ENCODE measurements around the gene URAD.

Gene URAD

DNA sequence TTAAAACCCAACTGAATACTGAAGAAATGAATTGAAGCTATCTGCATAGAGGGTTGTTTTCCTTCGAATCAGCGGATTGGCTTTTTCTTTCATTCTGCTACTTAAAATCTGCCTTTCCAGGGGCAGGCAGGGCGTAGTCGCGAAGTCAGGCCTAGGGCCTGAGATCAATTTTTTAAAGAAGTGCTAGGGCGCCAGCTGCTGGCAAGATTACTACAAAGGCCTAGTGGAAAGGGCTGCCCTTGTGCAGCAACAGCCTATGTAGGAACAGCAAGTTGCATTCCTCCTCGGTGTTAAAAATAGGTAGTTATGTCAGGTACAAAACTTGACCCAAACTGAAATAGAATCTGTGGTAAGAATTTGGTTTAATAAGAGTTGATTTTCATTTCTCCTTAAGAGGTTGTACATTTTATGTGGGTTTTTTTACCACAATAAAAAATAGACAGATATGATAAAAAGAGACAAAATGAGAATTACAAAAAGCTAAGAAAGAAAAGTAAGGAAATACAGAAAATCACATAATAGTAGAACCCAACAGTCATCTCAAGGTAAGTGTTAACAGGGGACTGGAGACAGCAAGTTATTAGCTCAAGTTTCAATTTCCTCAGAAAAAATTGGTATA lies 9.5 kb upstream of the URAD start:
- peak; percentile 65 for FAIRE-seq

DNA sequence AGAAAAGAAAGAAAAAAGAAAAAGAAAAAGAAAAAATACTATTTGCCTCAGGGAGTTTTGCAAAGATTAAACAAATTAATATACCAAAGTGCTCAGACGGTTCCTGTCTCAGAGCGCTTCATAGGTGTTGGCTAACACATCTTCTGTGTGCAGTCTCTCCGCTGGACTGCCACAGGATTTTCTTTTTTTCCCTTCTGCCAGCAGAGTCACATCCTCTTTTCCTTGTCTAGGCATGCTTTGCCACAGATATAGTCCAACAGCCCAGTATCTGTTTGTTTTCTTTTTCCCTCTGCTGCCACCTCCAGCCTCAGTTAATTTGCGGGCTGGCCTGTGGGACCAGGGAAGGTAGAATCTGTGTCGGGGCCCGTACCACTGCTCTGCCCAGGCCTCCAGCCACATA lies 3.4 kb upstream of the URAD start:
- no peak for FAIRE-seq

DNA sequence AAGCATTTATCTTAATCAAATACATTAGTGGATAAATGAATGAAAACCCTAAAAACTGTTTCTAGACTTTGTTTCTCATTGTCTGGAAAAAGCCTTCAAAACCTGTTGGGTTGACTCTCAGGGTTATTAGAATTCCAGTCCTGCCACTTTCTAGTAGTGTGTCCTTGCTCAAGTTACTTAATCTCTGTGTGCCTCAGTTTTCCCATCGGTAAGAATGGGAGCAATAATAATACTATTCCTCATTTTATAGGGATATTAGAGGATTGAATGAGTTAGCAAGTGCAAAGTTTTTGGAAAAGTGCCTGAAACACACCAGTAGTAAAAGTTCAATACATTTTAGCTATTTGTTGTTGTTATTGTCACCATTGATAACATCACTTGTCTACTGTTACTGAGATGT lies 2.9 kb downstream of the URAD start:
- FAIRE-seq, result no peak

DNA sequence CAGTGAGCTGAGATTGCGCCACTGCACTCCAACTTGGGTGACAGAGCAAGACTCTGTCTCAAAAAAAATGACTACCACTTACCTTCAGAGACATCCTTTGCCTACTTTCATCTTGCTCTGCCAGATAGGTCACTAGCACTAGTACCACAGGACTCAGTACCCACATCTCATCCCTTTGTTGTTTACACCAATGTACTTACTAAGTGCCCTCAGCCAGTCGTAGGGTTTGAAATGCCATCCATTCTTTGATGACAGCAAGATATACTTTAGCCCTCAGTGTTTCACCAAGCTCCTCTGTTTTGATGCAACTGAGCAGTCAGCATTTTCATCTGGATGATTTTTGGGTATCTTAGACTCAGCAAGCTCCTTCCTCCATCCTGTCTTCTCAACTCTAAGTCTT lies 6.1 kb downstream of the URAD start:
- no peak for FAIRE-seq

DNA sequence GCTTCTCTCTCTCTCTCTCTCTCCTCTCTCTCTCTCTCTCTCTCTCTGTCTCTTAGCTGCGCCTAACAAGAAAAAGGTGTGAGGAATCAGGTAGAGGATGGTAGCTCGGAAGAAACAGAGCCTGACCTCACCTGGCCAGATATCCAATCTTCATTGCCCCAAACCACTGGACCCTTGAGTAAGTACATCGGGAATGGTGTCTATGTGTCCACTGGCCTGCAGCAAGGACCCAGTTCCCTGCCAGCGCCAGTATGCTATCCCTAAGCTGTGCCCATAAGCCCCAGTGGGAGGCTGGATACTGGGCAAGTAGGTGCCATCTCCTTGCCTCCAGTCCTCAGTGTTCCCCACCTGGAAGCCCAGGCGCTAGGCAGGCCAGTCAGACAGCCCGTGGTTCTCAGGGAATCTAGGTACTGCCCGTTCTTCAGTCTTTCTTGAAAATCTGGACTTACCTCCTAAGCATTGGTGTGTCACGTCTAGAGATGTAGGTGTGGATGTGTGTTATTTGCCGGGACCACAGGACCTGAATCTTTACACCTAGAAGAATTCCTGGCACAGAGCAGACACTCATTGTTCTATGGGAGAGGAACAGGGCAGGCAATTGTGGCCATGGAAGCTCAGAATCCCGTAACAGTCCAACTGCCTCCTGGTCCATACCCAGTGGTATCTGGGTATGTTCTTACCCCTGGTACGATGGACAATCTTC lies 7.3 kb downstream of the URAD start:
- no peak for FAIRE-seq

DNA sequence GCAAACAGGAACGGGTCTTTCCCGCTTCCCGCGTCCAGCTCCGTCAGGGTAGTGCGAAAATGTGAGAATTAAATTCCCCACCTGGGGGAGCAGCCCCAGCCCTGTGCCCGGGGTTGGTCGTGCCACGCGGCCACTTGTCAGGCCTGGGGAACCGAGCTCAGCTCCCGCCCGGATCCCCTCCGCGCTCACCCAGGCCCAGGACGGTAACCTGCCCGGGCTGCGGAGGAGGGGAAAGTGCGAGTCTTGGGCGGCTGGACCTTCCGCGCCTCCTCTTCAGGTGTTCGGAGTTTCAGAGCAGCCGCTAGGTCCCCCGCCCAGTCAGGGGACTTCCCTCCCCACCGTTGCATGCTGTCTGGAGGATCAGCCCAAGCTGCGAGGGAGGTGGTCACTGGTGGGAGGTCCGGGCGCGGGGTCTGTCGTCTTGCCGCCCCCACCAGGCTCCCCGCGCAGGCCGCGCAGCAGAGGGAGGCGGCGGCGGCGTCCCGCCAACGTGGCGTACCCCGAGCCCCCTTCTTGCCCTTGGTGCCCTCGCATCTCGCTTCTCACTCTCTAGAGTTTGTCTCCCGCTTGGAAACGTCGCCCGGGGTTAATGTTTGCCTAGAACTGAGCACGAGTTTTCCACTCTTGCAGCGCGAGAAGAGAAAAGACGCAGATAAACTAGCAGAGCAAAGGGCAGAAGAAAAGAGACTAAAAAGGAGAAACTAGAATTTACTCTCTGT lies 8.1 kb downstream of the URAD start:
- FAIRE-seq, result no peak

DNA sequence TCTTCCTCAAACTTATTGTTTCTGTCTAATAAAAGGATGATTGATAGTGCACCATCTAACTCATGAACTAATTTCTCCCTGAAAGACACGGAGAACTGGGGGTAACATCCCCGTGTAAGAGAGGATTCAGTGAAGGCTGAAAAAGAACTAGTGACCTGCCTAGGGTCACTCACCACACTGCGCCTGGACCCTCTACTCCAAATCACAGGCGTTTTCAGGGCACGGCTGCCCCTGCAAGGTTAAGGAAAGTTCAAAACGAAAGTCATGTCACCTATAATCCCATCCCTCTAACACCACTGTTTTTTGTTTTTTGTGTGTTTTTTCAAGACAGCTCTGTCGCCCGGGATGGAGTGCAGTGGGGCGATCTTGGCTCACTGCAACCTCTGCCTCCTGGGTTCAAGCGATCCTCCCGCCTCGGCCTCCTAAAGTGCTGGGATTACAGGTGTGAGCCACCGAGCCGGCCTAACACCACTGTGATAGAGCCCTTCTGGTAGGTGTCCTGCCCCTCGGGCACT lies 8.7 kb downstream of the URAD start:
- FAIRE-seq, result no peak

DNA sequence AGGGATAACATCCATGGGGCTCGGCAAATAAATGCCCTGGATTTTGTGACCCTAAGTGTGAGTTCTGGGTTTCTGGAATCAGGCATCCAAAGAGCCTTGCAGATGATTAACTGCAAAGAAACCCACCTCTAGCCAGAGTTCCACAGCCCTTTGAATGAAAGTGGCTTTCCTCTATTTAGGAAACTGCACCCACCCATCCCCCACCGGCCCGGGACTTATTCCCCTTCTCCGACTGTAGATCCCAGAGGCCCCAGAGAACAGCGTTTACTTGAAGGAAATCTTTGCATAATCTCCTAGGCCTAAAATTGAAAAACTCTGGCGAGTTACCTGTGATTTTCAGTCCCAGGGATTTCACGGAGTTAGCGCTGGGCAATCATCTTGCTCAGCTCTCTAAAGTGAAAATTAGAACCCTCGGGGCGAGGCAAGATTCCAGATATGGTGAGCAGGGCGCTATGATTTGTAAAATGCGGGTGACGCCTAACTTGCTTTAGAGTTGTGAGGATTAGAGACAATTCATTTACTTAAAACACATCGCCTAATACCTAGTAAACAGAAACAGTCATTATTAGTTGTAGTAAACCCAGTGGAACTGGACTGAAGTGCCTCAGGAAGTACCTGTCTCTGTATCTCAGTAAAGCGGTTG lies 9.4 kb downstream of the URAD start:
- FAIRE-seq, result no peak

DNA sequence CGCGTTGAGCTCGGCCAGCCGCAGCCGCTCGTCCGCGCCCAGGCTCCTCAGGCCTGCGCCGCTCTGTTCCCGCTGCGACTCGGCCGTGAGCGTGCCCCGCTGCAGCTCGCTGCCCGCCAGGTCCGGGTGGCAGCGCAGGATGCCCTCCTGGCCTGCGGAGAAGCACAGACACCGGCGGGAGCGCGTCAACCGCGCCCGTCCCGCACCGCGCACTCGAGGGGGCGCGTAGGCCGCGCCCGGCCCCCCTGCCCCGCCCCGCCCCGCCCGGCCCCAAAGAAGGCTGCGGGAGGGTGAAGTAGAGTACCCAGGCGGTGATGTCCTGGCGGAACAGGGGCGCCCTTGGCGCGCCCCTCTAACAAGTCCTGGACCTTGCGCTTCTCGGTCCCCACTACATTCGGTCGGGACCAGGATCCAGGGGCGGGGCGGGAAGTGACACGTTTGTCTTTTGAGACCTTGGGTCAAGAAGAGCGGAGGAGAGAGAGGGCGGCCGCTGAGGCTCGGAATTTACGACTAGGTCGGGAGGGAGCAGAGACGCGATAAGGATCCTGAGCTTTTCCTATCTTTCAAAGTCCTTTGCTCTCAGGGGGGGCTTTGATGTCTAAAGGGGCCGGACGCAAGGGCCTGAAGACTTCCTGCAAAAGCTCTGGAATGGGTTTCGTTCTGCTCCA lies 10.1 kb downstream of the URAD start:
- no peak for FAIRE-seq

DNA sequence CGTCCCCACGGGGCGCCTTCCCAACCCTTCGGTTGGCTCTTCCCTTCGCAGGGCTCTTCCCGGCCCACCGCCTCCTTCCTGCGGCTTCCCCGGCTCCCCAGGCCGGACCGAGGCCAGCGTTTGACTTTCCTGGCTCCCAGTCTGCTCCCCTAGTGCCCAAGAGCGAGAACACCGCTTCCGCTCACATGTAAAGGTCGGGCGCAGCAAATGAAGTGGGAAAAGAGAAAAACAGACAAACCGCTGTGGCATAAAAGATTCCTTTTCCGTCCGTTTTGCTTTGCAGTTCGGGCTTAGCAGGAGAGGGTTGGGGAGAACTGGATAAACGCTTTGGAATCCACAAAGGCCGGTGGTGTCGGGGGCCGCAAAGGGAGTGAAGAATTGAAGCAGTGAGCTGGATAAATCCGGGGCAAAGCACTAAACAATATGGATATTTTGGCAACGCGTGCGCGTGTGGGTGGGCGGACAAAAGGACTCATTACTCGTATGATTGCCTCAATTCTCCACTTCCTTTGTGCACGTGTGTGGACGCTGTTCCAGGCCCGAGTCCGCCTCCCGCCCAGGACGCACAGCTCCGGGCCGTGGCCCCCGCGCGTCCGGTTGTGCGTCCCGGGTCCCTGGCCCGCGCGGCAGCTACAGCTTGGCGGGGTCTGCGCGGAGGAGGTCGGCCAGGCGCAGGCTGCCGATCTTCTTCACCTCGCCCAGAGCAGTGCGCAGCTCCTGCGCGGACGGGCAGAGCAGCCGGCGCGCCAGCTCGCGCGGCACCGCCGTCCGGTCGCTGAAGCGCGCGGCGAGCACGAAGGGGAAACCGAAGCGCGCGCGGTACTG lies 10.8 kb downstream of the URAD start:
- FAIRE-seq, result no peak

DNA sequence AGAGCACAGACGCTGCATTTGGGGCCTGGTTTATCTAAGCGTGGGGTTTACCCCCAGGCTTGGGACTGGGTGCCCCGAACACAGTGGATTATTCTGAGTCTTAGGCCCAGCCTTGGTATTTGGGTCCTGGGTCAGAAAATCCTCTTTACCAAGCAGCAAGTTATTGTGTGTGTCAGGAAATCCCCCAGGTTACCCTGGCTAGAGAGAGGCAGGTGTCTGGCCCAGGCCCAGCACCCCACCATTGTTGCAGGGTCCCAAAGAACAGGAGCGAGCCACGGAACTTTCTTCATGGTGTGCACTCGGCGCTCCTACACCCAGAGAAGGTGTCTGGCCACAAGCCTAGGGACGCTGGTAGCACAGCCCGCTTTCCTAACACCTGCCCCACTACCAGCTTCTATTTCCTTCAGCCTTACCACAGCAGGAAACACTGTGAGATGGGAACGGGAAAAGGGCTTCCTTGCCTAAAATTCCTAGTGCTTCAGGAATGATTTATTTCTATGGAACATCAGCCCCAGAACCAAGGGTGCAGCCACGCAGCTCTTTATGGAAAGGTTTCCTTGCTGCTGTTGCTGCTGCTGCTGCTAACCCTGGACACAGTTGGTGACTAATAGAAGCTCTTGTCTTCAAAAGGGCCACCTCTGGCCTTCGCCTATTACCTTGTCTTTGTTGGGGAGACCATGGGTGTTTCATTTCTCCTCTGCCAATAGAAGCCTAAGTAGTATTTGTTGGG lies 12.0 kb downstream of the URAD start:
- no peak for FAIRE-seq

DNA sequence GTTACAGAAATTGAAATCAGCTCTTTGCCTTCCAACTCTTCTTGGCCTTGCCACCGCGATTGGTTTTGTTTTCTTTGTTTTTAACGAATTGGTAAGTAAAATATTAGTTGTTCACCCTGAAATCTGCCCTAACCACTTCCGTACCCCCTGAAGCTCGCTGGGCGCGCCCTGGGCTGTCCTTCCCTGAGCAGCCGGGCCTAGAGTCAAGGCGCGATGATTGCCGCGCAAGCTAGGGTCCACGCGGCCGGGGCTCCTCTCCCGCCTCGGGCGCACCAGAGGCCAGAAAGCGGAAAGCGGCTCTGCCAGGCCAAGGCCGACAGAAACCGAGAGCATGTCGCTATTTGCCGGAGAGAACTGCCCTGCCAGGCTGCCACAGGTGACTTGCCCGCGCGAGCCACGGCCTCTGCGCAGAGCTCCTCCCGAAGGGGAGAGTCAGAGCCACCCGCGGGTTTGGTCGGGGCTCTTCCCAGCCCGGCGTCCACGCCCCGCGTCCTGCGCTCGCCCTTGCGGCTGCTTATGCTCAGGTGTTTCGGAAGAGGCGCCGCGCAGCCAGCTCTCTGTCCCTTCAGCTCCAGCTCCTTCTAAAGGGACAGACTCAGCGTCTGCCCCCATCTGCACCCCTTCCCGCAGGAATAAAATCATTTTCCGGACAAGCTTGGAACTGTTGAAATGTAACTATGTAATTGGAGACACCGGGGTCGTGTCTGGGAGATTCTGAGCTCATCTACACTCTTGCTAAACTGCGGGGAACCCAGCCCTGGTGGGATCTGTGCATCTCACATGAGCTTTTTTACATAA lies 12.7 kb downstream of the URAD start:
- FAIRE-seq, result no peak

DNA sequence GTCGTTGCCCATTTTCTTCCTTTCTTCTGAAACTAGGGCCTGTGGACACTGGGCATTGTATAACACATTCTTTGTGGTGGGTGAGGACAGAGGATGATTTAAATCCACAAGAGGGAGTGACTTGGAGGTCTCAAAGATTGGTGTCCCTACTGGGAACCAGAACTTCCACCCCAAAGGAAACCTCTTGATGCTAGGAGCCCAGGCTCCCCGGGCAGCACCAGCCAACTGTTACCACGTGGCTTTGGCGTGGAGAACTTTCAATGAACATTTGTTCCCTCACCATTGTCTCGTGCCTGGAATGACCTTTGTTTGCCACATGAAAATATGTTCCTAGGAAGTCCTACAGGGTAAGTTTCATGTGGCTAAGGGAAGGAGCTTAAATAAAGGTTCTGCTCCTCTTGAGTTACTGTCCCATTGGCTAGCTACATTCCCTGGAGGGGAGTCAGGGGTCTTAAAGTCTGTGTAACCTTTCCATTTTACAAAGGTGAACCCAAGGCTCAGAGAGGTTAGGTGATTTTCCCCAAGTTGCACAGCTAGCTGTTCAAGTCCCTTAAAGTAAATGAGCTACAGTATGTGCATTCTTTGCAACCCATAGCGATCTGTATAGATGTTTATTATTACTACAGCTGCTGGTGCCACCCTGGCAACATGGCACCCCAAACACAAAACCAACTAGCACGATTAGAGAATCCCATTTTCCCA lies 14.4 kb downstream of the URAD start:
- no peak for FAIRE-seq

DNA sequence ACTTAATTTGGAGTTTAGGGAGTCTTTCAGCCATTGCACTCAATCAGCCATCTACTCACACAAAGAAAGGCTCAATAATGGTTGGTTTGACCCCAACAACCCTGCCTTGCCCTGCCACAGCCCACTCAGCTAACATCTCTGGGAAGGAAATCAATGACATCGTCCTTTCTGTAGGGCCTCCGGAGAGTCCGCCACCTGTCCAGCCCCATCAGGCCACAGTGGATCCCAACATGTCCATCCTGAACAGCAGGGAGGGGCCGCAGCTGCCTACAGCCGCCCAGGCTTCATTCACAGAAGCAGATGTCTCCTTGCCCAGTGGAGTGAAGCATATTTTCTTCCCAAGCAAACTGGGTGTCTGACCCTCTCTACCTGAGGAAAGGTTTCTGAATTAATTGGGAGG lies 15.2 kb downstream of the URAD start:
- no peak for FAIRE-seq

DNA sequence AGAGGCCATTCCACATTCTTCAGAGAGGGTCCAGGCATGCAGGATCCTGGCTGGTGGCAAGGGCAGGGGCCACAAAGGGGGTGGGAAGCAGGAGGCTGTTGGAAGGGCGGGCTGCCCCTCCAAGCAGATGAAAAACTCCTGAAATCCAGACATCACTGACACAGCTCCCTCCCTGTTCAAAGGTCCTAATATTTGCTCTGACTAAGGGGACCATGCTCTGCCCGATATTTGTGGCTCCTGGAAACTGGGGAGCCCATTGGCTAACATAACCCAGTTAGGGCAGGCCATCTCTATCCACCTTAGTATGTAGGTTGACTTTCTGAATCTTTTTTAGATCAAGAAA lies 16.0 kb downstream of the URAD start:
- no peak for FAIRE-seq

DNA sequence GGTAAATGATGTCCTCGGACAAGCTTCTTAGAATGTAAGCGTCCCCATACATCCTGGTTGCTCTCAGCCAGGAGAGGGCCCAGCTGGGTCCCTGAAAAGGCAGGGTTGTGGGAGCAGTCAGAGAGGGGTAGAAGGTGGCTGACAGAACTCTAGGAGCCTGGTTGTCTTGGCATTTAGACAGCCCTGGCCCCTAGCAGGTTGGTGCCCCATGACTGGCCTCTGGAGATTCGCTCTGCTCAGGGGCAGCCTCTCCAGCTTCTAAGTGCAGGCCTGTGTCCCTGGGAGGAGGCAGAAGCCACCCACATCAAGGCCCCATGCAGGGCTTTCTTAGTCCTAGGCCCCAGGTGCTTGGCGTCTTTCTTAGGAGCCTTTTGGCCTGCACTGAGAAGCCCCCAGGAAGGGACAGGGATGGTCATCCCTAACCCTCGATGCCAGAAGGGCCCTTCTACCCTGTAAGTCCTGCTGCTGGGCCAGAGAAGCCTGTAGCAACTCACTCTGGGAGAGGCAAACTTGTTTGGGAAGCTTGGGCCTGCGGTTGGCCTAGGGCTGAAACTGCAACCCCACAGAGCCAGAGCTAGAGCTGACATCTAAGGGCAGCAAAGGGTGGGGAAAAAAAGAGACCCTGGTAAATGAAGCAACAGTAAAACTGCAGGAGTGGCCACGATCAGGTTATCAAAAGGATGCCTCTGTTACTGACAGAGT lies 16.6 kb downstream of the URAD start:
- FAIRE-seq, result no peak

DNA sequence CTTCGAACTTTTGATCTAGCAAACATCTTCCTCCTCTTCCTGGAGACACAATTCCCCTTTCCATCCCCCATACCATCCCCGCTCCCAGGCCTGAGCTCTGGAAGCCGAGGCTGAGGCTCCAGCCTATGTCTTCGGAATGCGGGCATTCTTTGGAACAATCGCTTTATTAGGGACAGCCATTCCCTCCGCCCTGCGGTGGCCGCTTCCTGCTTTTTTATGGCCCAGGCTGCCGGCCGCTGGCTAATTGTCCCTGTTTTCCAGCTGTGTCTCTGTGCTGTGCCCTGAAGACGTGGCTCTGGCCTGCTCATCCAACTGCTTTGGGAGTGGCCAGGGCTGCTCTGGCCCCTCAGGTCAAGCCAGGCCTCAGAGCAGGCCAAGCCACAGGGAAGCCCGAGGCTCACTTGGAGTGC lies 17.3 kb downstream of the URAD start:
- no peak for FAIRE-seq

DNA sequence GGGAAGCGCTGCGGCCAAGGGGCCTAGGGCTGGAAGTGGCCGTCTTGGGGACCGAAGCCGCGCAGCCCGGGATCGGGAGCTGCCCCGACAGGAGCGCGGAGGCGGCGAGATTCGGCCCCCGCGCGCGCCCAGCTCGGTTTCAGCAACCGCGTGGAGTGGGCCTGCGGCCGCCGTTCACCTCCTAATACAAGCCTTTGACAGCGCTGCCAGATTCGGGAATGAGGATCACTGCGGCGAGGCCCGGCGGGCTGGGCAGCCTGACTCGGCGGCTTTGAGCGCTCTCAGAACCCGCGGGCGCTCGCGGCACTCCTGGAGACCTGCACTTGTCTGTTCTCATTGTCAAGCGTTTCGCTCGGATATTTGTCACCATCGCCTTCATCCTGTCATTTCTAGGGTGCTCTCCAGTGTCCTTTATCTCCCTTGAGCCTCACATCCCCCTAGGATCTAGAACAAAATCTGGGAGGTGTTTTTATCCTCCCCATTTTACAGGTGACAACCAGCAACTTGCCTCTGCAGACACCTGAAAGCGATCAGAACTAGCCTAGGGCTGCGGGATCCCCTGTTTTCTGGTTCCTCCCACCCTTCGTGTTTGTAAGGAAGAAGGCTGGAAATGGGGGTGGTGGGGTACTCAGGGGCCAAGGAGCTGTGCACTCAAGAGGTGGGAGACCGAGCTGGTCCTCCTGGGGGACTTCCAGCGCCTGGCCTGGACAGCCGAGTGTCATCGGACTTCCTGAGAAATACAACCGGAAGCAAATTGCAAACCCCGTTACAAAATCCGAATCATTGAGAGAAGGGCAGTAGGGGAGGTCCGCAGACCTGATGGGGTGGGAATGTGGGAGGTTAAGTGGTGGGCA lies 17.9 kb downstream of the URAD start:
- FAIRE-seq, result no peak
